HG03469 (cell line): Measurements from ENCODE around the gene ADORA1.

Experiments used
- ATAC-seq: cut with Tn5 transposase; IDR thresholded peaks from one replicate; pipeline ENCODE4 v1.9.1; 2021; ENCODE audit warnings: mild to moderate bottlenecking, moderate library complexity, moderate number of reproducible peaks; ENCODE audit not compliant: unreplicated experiment

ADORA1 gene

DNA sequence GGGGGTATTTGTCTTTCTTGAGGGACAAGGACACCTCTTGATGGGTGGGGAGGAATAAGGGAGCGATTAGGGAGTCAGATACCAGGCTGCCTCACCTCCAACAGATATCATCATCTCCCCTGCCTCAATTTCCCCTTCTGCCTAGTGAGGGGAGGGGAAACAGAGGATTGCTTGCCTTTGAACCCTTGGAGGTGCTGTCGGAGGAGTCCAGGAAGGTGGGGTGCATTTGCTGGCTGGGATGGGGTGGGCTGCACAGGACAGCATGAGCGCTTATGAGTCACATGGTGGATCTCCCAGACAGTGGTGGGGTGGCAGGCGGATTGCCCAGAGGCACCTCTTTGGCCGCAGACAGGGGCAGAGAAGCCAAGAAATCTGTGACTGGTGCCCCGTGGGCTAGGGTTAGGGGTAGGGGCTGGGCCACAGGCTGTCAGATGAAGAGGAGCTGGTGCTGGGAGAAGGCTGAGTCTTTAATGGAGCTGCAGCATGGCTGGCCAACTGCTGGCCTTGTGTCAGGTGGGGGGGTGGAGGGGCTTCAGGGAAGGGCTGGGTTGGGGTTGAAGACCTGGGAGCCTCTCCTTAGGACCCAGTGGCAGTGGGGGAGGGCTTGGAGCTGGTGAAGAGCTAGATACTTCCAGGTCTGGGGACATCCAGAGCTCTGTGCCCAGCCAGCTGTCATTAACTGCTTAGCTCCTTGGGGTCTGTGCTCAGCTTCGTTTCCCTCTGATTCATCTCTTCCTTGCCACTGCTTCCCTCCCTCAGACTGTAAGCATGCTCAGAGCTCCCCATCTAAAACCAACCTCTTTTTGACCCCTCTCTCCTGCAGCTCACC, 7.0 kb upstream of the ADORA1 start:
- ATAC-seq, result no peak

DNA sequence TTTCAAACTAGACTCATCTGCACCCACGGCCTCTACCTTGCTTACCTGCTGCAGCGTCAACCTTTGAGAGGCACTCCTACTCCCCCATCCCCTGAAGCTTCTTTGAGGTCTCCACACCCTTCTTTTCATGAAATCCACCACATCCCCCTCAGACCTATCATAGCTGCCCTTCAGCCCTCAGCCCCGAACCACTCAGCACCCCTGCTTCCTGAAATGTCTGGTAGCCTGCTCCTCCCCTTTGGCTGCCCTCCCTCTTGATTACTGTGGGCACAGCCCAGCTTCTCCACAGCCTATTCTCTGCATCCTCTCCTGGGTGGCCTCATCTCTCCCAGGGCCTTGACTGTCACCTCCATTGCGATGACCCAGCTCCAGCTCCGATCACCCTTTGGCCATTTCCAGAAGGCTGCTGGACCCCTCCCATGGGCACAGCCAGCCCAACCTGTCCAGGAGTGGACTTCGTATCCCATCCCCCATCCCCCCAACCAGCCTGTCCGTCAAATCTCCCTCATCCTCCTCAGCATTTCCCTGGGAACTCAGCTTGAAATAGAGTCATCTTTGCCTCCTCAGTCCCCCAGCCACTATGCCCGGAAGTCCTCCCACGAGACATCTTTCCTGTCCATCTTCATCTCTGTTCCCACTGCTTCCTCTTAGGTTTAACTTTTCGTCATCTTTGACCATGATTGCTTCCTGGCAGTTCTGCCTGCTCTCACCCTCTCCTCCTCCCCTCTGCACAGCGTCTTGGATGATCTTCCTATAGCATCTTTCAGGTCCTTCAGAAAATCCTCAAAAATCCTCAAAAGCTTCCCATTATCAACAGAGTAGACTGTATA, 6.1 kb upstream of the ADORA1 start:
- ATAC-seq, result no peak

DNA sequence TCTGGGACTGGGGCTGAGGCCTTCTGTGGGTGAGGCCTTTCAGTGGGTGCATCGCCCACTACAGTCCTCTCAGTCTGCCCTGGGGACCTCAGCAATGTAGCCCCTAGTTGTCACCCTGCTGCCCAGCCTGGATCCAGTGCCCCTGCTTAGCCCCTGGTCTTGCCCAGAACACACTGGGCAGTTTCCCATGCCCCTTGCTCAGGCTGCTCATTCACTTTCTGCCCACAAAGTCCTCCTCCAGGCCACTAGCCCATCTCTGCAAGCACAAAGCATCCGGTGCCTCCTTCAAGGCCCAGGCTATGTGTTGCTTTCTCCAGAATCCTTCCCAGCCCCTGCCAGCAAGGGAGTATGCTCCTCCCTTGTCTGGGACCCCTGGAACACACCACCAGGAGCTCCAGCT, 5.4 kb upstream of the ADORA1 start:
- no peak for ATAC-seq

DNA sequence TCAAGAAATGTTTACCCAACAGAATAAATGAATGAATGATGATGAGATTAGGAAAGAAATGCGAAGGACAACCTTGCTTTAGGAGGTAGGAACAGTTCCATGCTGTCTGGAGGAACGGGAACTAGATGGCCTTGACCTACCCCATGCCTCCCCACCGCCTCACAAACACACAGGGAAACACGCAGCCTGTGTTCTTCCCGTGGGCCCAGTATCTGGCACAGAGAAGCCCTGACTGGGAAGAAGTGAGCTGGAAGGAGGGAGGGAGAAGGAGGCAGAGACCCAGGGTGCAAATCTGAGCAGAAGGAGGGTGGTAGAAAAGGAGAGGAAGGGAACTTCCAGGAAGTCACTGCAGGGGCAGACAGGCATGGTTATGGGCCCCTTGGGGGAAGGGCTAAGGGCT, 3.5 kb upstream of the ADORA1 start:
- ATAC-seq, result no peak

DNA sequence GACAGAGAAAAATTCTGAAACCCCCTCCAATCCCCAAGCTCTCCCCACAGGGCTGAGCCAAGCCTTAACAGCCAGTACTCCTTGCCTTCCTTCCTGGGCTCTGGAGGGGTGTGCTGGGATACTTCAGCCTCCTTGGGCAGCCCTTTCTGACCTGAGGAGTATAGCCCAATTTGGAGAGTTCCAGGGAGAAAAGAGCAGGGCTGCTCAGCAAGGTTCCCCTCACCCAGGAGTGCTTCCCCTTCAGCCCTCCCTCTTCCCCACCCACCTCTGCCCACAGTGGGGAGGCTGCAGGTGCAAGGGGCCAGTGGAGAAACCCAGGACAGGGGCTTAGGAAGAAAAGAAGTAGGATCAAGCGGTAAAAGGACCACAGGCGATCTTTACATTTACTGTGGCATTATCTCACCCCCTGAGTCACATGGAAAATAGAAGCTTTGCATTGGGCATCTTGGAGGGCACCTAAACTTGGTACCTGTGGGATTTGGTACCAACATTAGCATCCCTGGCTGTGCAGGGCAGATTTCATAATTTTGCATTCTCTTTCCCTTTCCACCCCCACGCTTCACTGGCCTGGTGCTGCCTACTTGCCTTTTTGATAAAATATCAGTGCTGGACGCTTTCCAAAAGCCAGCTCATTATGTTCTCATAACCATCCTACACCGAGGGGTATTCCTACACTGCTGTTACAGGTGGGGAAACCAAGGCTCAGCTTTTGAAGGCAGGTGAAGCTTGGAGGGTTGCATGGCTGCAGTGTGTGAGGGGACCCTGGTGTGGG, 2.8 kb upstream of the ADORA1 start:
- ATAC-seq, result no peak

DNA sequence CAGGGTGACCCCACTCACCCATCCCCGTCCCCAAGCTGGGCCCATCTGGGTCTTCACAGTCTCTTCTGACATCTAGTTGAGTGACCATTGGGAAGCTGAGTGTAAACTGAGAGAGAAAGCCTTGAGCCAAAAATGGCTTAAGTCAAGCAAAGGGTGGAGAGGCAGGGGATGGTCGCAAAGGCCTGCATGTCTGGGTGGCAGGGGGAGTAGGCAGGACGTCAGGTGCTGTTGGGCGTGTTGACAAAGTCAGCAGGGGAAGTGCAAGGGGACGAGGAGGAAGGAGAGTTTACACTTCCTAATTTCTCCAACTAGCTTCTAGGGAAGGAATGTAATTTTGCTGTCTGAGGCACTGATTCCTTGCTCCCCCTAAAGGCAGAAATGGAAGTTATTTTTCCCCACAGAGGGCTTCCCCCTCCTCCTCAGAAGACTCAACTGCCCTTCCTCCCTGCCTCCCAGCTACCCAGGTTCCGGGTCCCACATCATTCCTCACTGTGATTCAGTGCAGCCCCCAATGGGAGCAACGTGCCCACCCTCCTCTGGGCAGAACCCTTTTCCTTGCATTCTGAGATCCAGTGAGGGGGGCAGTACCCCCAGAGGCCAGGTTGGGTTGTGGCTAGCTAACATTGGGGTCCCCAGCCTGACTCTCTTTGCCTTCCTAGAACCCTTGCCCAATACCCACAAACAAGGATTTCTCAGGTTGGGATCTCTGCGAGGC, 1.2 kb upstream of the ADORA1 start:
- no peak for ATAC-seq

DNA sequence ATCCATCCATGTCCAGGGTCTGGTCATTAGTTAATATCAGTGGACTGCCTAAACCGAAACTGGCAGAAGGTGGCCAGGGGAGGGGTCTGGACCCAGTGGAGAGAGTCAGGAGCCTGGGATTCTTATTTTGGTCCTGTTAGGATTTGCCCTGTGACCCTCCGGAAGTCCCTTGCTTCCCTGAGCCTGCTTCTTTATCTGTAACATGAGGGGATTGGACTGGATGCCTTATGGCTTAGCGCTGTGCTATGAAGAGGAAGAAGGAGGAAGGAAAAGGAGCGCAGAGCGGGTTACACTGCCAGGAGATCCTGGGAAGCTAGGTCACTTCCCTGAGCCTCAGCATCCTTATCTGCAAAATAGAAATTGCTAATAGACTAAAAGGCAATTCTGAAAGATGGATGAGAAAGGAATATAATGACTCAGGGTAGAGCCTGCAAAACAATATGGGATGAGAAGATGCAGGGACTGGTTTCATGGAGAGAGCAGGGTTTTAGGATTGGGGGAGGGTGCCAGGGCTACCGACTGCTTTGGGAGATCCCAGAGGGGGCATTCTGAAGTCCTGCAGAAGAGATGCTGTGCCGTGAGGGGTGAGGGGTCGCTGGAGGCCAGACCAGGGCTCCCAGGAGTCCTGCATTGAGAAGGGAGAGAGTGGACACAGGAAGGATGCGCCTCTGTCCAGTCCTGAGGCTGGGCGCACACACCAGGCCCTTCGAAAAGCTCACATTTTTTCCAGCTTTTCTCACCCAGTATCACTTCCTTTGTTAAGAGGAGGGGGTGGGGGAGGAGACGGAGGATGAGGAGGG, 460 bp upstream of the ADORA1 start:
- no peak for ATAC-seq

DNA sequence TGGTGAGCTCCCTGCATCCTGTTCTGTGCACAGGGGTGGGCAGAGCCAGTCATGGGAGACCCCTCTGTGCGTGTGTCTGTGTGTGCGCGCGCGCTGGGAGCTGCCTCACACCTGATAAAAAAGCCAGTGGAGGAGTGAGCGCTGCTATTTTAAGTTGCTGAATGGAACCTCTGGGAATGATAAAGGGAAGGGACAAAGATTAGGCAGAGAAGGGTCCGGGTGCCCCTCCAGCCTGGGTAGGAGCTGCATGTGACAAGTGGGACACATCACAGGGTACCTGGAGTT, 847 bp downstream of the ADORA1 start:
- no peak for ATAC-seq

DNA sequence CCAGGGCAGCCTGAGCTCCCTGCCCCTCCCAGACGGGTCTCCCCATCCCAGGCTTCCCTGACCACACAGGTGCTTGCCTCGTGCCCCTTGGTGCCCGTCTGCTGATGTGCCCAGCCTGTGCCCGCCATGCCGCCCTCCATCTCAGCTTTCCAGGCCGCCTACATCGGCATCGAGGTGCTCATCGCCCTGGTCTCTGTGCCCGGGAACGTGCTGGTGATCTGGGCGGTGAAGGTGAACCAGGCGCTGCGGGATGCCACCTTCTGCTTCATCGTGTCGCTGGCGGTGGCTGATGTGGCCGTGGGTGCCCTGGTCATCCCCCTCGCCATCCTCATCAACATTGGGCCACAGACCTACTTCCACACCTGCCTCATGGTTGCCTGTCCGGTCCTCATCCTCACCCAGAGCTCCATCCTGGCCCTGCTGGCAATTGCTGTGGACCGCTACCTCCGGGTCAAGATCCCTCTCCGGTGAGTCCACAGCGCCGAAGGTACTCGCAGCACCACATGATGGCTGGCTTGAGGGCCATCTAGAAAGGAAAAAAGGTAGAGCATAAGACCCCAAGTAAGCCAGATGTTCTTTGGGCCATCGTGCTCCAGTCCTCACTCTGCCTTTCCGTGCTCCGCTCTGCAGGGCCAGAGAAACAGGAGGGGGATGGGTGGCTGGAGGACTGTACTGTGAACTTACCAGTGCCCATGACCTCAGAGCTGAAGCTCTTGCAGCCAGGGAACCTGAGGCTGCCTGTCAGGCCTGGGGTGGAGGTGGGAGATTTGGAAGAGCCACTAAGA, 1.4 kb downstream of the ADORA1 start:
- ATAC-seq, result no peak

DNA sequence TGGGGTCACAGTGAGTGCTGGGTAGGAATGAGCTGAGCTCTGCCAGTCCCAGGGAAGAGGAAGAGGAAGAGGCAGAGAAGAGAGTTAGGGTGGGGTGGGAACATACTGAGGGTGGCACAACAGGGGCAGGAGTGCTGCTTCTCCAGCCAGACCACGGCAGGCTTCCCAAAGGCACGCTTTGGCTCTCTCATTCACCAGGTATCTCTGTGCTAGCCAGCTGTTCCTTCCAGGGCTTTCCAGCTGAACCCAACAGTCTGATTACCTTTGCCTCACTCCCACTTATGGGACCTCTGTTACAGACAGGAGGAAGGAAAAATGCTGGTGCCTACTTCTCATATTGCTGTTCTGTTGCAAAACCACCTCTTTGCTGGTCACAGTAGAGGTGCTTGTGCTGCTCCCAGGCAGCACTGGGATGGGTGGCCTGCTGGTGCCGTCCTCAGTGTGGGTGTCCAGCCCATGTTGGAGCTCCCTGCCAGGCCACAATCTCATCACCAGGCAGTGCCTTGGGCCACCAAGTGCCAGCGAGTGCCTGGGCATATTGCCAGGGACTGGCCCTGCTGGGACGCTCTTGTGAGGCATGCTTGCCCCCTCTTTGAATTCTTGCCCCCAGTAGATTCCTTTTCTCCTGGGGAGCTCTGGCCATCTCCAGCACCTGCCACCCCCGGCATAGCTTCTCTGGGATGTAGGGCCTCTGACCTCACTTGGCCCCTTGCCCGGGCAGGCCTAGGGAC, 2.1 kb downstream of the ADORA1 start:
- no peak for ATAC-seq

DNA sequence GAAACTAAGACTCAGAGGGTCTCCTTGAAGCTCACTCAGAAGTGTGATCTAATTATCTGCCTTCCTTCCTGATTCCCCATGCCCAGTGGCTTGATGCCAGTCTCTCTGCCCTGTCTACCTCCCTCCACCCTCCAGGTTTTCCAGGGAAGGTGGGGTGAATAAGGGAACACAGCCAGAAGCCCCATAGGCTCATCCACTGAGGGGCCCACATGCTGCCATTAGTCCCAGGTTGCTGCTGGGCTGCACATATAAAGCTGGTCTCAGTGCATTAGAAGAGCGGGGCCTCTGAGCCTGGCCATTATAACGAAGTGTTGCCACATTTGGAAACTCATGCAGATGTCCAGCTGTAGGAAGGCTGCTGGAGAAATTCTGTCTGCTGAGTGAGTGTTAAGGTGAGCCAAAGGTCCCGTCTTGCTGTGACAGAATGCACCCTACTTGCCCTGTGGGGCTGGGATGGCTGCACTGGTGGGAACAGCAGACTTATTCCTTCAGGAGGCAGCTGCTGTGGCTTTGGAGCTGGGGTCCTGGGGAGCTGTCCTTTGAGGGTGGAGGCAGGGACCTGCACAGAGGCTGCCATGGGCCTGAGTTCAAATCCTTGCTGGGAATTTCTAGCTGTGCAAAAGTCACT, 2.9 kb downstream of the ADORA1 start:
- no peak for ATAC-seq

DNA sequence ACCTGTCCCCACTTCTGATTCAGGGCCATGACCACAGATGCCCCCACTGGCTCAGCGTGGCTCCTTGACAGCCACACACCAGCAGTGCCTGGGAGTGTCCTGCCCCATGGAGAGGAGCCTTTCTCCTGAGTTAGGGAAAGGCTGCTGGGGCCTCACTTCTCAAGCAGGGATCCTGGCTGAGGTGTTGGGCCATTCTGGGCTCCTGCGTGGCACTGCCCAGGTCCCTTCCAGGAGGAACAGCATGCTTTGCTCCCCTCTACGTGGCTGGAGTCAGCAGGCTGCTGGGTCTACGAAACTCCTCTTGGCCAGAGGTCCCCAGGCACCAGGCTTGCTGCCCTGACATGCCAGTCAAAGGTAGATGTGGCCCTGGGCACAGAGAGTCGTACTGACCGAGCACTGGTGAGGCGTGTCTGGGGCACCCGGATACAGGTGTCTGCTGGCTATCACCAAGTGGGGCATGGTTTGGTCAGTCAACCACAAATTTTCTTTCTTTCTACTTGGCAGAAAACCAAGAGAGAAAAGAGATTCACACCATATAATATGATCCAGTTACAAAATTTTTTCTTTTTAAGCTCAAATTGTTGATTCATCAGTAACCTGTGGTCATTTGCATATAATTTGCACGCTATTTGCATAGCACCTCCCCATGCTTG, 4.1 kb downstream of the ADORA1 start:
- ATAC-seq, result no peak

DNA sequence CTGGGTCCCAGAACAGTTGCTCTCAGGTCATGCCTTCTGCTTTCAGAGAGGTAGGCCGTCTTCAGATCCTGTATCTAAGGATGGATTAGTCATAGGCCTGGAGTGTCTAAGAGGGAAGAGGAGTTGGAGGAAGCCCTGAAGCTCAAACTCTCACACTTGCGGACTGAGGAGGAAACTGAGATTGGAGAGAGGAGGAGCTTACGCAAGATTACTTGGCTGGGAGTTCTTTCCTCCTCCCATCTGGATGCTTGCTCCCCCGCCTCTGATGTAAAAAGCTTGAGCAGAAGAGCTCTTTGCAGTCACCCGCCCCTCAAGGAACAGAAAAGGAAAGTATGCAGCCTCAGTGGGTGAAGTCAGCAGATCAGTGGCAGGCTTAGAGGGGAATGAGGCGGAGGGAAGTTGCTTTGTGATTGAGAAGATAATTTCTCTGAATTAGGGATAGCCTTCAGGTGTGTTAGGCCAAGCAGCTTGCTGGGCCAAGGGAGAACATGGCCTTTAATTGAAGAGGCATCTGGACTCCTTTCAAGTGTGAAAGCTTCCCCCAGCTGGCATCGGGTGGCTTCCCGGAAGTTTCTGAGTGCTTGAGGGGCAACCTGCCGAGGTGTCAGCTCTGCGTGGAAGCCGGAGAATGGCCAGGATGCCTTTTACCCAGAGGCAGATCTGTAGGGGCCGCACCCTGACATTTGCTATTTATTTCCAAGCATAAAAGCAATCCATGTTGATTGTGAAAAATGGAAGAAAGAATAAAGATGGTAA, 6.6 kb downstream of the ADORA1 start:
- ATAC-seq, result no peak

DNA sequence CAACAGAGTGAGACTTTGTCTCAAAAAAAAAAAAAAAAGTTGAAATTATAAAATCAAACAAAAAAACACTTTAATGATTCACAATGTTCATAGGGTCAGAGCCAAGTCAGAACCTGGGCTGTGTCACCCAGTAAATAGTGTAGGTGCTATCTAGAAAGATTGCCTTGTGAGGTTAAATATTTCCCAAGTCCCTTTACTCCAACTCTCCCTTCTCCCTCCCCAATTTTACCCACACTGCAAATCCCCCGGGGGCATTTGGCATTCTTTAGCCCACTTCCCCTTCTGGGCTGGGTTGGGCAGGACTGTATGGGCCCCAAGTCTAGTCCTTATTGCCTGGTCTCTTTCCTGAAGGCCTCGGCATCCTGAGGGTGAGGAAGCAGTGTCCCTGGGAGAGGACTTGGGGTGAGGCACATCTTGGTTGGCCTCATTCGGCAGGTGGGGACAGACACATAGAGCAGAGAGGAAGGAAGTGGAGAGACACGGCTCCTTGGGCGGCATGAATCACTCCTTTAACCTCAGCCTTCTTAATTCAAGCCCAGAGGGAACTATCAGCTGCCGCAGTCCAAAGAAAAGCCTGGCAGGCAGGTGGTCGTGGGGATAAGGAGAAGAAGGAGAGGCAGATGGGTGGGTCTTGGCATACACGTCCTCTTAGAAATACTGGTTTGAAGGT, 8.2 kb downstream of the ADORA1 start:
- ATAC-seq, result no peak

DNA sequence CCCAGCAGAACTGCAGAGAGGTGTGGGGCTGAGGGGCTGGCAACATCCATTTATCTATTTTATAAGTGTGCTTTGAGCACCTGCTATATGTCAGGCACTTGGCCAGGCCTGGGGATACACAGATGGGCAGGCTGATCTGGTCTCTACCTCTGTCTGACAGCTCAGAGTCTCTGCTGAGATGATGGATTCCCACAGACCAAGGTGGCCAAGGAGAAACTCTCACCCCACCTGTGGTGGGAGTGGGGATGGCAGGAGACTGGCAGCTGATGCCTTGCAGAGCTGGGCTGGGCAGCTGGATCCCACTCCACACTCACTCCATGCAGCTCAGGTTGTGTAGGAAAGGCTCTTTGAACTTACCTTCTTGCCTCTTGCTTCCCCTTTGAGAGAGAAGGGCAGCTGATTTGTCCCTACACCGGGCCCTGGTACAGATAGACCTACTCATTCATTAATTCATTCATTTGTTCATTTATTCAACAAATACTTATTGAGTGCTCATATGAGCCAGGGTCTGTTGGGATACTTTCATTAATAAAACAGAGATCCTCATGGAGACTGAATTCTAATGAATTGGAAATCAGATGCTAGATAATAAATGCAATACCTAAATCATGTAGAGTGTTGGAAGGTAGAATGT, 9.0 kb downstream of the ADORA1 start:
- no peak for ATAC-seq

DNA sequence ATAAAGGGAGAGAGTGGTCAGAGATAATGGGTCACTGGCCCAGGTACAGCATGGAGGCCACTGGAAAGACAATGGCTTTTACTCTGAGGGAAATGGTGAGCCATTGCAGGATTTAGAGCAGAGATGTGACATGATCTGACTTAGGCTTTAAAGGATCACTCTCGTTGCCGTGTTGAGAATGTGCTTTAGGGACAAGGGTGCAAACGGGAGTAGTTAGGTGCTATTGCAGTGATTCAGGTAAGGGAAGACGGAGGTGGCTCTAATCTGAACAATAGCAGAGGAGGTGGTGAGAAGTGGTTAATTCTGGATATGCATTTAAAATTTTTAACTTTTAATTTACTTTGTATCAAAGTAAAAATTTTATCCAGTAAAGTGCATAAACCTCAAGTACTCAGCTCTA, 9.8 kb downstream of the ADORA1 start:
- ATAC-seq, result no peak
